Activated CD4-positive, CD25-positive, alpha-beta regulatory T cell treated with anti-CD3 and anti-CD28 coated beads, Interleukin-2, amount 50 U/mL, for 24 hours (primary cell): Measurements from ENCODE around the gene AVL9.
"Not testable (repeated sequence)": the region's sequence is repeated elsewhere in the genome, so short reads cannot be mapped to it uniquely, and the experiment has no call there.

ENCODE experiments used
- ATAC-seq, 2 donors: fragments of 150-1000 bp; cut with Tn5 transposase; one replicate each; pipeline ENCODE4 v1.10.0; 2021; ENCODE audit warnings: mild to moderate bottlenecking in 1 of 2, moderate library complexity in 1 of 2

The AVL9 gene

DNA sequence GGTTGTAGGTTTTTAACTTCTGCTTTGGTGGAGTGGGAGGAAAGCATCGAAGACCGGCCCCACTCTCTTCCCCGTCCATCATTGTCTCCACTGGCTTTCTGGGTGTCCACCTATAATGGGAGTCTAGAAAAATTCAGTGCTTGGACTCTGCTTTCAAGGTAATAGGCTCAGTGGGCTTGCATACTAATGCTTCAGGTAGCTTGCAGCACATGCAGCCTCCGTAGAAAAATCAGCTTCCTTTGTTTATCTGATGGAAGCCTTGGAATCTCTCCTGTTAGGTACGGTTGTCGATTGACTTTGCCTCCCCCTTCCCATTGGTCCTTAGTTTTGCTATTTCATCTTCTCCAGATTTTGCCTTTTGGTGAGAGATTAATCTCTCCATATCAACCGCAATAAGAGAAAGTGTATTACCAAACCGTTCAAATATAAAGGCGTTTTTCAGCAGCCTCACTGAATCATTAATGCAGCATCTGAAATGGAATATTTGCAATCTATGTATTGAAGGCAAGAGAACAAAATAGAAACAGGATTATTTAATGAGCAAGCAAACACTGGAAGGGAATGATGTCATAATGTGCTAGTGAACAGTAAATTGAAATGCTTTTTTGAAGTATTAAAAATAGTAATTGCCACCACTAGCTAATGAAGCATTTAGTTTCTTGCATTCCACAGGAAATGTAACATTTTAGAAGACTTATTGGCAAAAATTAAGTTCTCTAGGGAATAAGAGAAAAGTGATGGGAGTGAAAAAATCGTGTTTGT is 944 bp downstream of the AVL9 start:
- ATAC-seq, result no peak

DNA sequence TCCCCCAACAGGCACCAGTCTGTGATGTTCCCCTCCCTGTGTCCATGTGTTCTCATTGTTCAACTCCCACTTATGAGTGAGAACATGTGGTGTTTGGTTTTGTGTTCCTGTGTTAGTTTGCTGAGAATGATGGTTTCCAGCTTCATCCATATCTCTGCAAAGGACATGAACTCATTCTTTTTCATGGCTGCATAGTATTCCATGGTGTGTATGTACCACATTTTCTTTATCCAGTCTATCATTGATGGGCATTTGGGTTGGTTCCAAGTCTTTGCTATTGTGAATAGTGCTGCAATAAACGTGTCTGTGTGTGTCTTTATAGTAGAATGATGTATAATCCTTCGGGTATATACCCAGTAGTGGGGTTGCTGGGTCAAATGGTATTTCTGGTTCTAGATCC is 4.5 kb downstream of the AVL9 start:
- ATAC-seq, result not testable (repeated sequence)

- not testable (repeated sequence) for ATAC-seq
These were observed 4.9 kb downstream of the AVL9 start for GRCh38 chr7:32500216-32500615.

GRCh38 chr7:32500922-32501341 is 5.6 kb downstream of the AVL9 start:
- peak; percentile 52 to 58 for ATAC-seq

DNA sequence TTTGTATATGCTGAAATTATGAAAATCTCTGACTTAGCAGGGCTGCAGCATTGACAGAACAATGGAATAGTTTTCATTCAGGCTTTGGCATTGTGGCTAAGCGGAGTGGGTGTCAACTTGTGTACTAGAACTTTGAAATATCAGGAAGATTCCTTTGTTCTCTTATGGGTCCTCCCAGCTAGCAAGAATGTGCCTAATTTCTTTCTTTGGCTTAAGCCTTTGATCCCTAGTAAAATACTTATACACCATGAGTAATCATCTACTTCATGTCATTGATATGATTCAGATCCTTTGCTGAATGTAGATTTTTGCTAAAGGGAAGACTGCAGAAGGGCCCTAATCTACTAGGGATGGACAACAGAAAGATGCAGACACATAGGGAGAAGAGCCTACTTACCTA is 6.2 kb downstream of the AVL9 start:
- ATAC-seq, result no peak

DNA sequence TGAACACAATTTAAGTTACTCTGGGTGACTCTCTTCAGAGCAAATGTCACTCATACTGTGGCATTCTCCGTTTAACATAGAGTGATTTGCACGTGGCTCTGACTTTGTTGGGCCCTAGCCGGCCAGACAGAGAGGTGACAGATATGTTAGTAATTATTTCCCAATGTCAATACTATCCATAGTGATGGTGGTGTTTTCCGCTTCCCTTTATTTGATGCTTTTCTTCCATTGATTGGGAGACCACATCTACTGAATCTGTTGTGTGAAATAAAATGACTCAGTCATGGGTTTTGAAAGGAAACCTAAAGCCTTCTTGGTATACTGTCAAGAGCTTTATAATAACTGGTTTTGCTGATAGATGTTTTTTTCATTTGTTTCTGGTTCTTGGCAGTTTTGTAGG is 7.4 kb downstream of the AVL9 start:
- ATAC-seq, result peak; percentile 50 to 52

DNA sequence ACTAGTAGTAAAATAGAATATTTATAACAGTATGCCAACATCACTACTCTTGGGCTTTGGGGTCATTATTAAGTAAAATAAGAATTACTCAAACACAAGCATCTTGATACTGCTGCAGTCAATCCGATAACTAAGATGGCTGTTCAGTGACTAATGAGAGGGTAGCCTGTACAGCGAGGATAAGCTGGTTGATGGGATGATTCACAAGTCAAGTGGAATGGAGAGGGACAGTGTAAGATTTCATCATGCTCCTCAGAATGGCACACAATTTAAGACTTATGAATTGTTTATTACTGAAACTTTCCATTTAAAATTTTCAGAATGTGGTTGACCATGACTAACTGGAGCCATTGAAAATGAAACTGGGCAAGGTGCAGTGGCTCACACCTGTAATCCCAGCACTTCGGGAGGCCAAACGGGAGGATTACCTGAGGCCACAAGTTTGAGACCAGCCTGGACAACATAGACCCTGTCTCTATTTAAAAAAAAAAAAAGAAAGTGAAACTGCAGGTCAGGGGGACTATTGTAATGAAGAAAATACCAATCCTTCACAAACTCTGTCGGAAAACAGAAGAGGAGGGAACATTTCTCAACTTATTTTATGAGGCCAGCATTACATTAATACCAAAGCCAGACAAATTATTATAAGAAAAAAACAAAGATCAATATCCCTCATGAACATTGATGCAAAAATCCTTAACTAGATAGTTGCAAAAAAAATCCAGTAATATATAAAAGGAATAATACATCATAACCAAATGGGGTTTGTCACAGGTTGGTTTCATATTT is 11.2 kb downstream of the AVL9 start:
- ATAC-seq, result peak; percentile 92 to 95

GRCh38 chr7:32507414-32507813 is 12.1 kb downstream of the AVL9 start:
- no peak for ATAC-seq

- ATAC-seq, result no peak
These were observed 16.5 kb downstream of the AVL9 start for GRCh38 chr7:32511791-32512190.

- ATAC-seq, result no peak
These were observed 17.9 kb downstream of the AVL9 start for GRCh38 chr7:32513210-32513609.

GRCh38 chr7:32515890-32516550 is 20.7 kb downstream of the AVL9 start:
- ATAC-seq, result peak; percentile 35 to 53

DNA sequence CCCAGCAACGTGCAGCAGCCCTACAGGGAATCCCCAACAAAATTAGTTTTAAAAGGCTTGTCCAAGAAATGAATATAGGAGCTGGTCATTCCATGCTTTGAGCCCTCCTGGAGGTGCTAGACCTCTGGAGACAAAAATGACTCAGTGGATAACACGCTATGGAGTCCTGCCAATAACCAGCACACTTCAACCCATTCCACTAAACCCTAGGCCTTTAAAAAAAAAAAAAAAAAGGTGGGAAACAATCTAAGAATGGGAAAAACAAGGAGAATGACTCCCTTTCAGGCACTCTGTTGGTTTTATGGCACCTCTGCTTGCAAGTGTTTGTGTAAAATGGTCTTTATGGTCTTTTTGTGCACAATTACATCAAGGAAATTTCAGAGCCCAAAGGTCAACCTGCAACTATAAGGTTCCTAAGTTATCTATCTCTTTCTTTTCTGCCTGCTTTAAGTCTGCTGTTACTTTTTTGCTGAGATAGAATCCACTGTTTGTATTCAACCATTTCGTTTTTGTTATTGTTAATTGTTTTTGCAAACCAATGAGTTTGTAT is 21.3 kb downstream of the AVL9 start:
- no peak for ATAC-seq

DNA sequence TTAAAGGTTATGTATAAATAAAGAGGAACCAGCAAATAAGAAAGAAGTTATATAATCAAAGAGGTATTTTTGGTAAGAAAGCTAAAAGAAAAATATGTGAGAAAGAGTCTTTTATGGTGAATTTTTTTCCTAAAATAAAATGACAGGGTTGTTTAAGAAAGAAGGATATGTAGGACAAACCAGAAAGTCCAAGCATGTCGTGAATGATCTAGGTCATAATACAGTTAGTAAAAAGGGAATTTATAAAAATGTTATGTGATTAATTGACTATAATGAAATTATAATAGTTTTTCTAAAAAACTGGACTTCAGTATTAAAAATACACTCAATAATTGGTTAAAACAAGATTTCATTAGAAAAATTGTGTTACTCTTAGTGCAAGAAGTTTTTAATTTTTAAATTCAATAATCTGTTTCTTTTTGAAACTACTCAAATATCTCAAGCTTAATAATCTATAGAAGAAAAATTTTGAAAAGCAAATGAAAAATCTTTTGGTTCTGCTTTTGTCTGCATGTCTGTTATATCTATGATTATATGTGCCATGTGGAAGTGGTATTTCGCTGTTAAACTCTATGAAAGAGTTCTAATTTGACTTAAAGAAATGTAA is 23.3 kb downstream of the AVL9 start:
- ATAC-seq, result no peak

- ATAC-seq, result peak; percentile 32 to 62
These were observed 24.5 kb downstream of the AVL9 start for GRCh38 chr7:32519763-32520162.

- ATAC-seq, result no peak
These were observed 27.6 kb downstream of the AVL9 start for GRCh38 chr7:32522746-32523530.

- no peak for ATAC-seq
These were observed 29.3 kb downstream of the AVL9 start for GRCh38 chr7:32524631-32525030.

GRCh38 chr7:32525839-32526238 is 30.6 kb downstream of the AVL9 start:
- ATAC-seq, result no peak

DNA sequence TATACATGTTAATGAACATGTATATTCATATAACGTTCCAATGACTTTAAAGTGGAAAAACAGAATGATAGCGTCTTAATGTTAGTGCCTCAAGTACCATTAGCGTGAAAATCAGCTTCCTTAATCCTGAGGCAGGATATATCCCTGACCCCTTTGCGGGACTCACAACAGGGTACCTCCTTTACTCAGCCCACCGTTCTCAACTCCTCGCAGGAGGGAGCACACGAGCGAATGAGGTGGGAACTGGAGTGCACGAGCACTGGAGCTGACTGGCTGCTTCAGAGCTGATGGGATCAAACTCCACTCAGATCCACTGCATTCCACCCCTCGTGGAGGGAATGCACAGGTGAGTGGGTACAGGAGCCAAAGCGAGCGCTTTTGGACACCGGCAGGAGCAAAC is 36.1 kb downstream of the AVL9 start:
- ATAC-seq, result no peak

GRCh38 chr7:32532086-32532485 is 36.8 kb downstream of the AVL9 start:
- no peak for ATAC-seq

DNA sequence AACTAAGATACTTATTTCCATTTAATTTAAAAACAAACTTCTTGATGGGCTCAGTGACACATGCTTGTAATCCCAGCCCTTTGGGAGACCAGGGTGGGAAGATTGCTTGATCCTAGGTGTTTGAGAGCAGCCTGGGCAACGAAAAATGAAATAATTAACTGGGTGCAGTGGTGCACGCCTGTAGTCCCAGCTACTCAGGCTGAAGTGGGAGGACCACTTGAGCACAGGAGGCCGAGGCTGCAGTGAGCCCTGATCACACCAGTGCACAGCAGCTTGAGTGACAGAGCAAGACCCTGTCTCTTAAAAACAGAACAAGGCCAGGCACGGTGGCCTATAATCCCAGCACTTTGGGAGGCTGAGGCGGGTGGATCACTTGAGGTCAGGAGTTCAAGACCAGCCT is 37.4 kb downstream of the AVL9 start:
- no peak for ATAC-seq

DNA sequence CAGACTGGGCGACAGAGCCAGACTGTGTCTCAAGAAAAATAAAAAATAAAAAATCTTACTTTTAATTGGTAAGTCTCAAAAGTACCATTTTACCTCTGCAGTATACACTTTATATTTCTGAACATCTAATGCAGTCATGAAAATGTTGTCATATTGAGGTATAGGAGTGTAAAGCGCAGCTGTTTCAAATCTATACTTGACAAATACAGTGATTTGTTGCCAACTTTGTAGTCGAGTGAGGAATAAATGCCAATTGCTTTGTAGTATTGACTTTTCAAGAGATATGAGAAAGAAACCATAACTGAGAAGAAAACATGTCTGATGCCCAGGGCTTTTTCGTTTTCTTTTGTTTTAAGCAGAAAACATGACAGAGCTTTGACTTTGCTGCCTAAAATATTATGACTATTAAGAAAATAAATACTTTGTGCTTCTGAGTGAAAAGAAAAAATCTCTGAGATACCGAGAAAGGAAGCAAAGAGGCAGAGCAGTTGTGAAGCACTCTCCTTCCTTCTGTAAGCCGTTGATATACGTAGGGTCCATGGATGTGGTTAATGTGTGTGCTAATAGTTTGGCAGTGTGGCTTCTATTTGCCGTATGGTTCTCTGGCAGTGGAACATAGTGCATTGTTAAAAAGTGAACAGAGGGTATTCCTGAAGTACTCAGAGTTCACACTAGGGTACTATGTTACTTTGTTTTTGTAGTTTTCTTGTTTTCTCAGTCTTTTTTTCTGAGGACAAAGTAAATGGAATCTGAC is 38.2 kb downstream of the AVL9 start:
- ATAC-seq, result no peak
